ENCODE measurements around the gene CDCA3. TPM values are rescaled to one million over a fixed set of nuclear protein-coding genes. Genes with fewer than 3 reads are reported as not detected.
"Not testable (repeated sequence)": the region's sequence is repeated elsewhere in the genome, so short reads cannot be mapped to it uniquely, and the experiment has no call there.

Gene CDCA3
- total RNA-seq = 18.4 and 21.2 TPM in 2 replicates

DNA sequence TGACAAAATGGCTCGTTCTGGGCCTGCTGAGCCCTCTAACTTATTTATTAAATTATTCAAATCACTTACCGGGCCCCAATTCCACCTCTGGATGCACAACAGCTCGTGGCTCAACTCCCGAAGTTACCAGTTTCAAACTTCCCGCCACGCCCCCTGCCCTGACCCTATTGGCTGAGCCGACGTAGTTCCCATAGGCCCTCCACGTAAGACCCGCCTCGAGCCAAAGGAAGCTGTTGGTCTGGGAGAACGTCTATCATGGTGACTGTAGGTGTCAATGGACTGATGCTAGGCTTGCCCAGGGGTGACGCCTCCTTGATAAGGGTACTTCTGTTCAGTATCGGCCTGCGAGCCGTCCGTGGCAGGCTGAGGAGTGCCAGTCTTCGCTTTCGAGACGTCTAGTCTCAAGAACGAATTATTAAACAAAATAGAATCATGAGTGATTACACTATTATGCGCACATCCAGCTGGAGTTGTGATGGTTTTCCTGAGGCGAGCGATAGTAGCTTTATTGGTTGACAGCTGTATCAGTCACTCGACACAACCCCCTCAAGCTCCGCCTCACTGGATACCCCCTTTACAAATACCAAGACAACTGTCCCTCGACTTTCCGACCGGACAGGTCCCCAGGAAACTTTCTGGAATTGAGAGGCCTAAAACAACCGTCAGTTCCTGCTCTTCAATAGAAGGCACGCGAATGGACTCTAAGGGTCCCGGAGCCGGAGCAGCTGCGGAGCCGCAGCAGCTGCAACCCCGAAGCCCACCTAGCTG, at the start of gene CDCA3:
Gene CDCA3, minus strand, starts transcription at position 134 of the 768 bp plus-strand sequence. CDS start 334 bp downstream, outside the sequence.
- TF ChIP-seq, protein P1, sequence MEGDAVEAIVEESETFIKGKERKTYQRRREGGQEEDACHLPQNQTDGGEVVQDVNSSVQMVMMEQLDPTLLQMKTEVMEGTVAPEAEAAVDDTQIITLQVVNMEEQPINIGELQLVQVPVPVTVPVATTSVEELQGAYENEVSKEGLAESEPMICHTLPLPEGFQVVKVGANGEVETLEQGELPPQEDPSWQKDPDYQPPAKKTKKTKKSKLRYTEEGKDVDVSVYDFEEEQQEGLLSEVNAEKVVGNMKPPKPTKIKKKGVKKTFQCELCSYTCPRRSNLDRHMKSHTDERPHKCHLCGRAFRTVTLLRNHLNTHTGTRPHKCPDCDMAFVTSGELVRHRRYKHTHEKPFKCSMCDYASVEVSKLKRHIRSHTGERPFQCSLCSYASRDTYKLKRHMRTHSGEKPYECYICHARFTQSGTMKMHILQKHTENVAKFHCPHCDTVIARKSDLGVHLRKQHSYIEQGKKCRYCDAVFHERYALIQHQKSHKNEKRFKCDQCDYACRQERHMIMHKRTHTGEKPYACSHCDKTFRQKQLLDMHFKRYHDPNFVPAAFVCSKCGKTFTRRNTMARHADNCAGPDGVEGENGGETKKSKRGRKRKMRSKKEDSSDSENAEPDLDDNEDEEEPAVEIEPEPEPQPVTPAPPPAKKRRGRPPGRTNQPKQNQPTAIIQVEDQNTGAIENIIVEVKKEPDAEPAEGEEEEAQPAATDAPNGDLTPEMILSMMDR (IDR thresholded peaks at IDR 0.05; ENCODE audit: insufficient read depth, low read depth, low read length) = no peak
- DNase-seq (ENCODE audit: low read depth) = peak; percentile 99
- peak within 1 kb of the TSS; percentile 75 for H3K4me3 ChIP-seq (ENCODE audit: low read depth, low read length)

GRCh38 chr12:6899837-6900519, 48.9 kb upstream of the CDCA3 start:
- no peak overlapping the region for H3K4me3 ChIP-seq (ENCODE audit: low read depth, low read length)
- peak; percentile 57 for DNase-seq (ENCODE audit: low read depth)
- TF ChIP-seq, protein P1 (IDR thresholded peaks at IDR 0.05; ENCODE audit: insufficient read depth, low read depth, low read length) = no peak

DNA sequence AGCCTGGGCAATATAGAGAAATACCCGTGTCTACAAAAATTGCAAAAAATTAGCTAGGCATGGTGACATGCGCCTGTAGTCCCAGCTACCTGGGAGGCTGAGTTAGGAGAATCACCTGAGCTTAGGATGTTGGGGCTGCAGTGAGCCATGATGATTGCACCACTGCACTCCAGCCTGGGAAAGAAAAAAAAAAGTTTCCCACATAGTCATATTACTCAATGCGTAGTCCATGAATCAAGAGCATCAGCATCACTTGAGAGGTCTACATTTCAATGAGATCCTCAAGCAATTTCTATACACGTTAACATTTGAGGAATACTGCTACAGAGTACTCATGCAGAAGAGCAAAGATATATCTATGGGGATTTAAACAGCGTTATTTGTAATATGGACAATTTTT, 48.3 kb upstream of the CDCA3 start:
- TF ChIP-seq, protein P1 (IDR thresholded peaks at IDR 0.05; ENCODE audit: insufficient read depth, low read depth, low read length) = no peak
- no peak for DNase-seq (ENCODE audit: low read depth)
- H3K4me3 ChIP-seq (ENCODE audit: low read depth, low read length) = no peak overlapping the region

DNA sequence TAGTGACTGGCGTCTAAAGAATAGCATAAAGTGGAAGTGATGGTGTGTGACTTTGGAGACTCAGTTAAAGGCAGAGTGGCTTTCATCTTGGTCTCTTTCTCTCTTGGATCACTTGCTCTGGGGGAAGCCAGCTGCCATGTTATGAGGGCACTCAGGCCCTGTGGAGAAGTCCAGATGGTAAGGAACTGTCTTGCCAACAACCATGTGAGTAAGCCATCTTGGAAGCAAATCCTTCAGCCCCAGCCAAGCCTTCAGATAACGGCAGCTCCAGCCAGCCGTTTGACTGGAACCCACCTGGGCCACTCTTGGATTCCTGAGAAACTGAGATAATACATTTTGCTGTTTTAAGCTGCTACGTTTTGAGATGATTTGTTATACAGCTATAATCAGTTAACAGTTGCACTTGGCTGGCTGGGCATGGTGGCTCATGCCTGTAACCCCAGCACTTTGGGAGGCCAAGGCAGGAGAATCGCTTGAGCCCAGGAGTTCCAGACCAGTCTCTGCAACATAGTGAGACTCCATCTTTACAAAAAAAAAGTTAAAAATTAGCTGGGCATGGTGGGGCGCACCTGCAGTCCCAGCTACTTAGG, 45.9 kb upstream of the CDCA3 start:
- no peak overlapping the region for H3K4me3 ChIP-seq (ENCODE audit: low read depth, low read length)
- TF ChIP-seq, protein P1 (IDR thresholded peaks at IDR 0.05; ENCODE audit: insufficient read depth, low read depth, low read length) = no peak
- DNase-seq (ENCODE audit: low read depth) = no peak

- TF ChIP-seq, protein P1 (IDR thresholded peaks at IDR 0.05; ENCODE audit: insufficient read depth, low read depth, low read length) = no peak
- no peak overlapping the region for H3K4me3 ChIP-seq (ENCODE audit: low read depth, low read length)
- no peak for DNase-seq (ENCODE audit: low read depth)
Observed at GRCh38 chr12:6894321-6894720, 43.2 kb upstream of the CDCA3 start.

DNA sequence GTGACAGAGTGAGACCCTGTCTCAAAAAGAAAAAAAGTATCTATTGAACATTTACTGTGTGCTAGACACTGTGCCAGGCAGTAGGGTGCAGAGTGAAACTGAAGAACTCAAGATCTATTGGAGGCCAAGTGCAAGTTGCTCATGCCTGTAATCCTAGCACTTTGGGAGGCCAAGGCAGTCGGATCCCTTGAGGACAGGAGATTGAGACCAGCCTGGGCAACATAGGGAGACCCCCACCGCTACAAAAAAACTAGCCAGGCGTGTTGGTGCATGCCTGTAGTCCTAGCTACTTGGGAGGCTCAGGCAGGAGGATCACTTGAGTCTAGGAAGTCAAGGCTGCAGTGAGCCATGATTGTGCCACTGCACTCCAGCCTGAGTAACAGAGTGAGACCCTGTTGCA, 41.6 kb upstream of the CDCA3 start:
- H3K4me3 ChIP-seq (ENCODE audit: low read depth, low read length); DNase-seq (ENCODE audit: low read depth): not testable (repeated sequence)

DNA sequence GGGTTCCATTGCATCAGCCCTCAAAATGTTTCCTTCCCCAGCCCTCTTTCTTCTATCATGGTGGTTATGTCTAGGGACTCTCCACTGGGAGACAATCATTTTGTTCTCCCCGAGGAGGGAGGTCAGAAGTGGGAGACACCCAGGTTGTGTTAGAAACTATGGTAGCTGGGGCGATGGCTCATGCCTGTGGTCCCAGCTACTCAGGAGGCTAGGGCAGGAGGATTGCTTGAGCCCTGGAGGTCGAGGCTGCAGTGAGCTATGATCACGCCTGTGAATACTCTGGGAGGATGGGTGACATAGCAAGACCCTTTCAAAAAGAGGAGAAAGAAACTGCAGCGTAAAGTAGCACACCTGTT, 40.5 kb upstream of the CDCA3 start:
- TF ChIP-seq, protein P1 (IDR thresholded peaks at IDR 0.05; ENCODE audit: insufficient read depth, low read depth, low read length) = no peak
- peak overlapping the region; percentile 60 for H3K4me3 ChIP-seq (ENCODE audit: low read depth, low read length)
- no peak for DNase-seq (ENCODE audit: low read depth)
